ENCODE measurements around the gene RNF157. TPM values are rescaled to one million over a fixed set of nuclear protein-coding genes. Genes with fewer than 3 reads are reported as not detected.

RNF157 gene
- total RNA-seq, 1 donor from 2014 or later: 0.99 TPM

GRCh38 chr17:76134911-76135809 is 105.1 kb downstream of the RNF157 start:
- no peak overlapping the region for H3K27ac Mint-ChIP-seq (ENCODE audit: unreplicated experiment)
- H3K36me3 Mint-ChIP-seq (ENCODE audit: unreplicated experiment): no peaks in the 10 kb centered on the region
- H3K4me3 Mint-ChIP-seq (ENCODE audit: unreplicated experiment): no peak overlapping the region
- peaks cover 4% of the 10 kb centered on the region for H3K4me1 Mint-ChIP-seq (ENCODE audit: unreplicated experiment)
- H3K9me3 Mint-ChIP-seq (ENCODE audit: unreplicated experiment): no peaks in the 10 kb centered on the region
- DNase-seq (ENCODE audit: extremely low spot score, unreplicated experiment): no peak
- peaks cover 28% of the 10 kb centered on the region for H3K27me3 Mint-ChIP-seq (ENCODE audit: unreplicated experiment)
- TF ChIP-seq CTCF (IDR thresholded peaks at IDR 0.05): no peak

GRCh38 chr17:76132574-76133338 is 107.5 kb downstream of the RNF157 start:
- H3K4me3 Mint-ChIP-seq (ENCODE audit: unreplicated experiment): no peak overlapping the region

GRCh38 chr17:76131692-76132573 is 108.4 kb downstream of the RNF157 start:
- TF ChIP-seq CTCF (IDR thresholded peaks at IDR 0.05): no peak
- H3K4me3 Mint-ChIP-seq (ENCODE audit: unreplicated experiment): no peak overlapping the region
- no peaks in the 10 kb centered on the region for H3K9me3 Mint-ChIP-seq (ENCODE audit: unreplicated experiment)
- no peaks in the 10 kb centered on the region for H3K36me3 Mint-ChIP-seq (ENCODE audit: unreplicated experiment)
- peaks cover 4% of the 10 kb centered on the region for H3K4me1 Mint-ChIP-seq (ENCODE audit: unreplicated experiment)
- H3K27ac Mint-ChIP-seq (ENCODE audit: unreplicated experiment): no peak overlapping the region
- DNase-seq (ENCODE audit: extremely low spot score, unreplicated experiment): no peak
- H3K27me3 Mint-ChIP-seq (ENCODE audit: unreplicated experiment): peaks cover 20% of the 10 kb centered on the region

More at GRCh38 chr17:76132574-76133338, 107.5 kb downstream of the RNF157 start:
- no peak for DNase-seq (ENCODE audit: extremely low spot score, unreplicated experiment)
- Mint-ChIP-seq H3K27ac (ENCODE audit: unreplicated experiment) (no peak overlapping the region), H3K9me3 (ENCODE audit: unreplicated experiment) (no peaks in the 10 kb centered on the region), H3K36me3 (ENCODE audit: unreplicated experiment) (no peaks in the 10 kb centered on the region), H3K4me1 (ENCODE audit: unreplicated experiment) (peaks cover 4% of the 10 kb centered on the region), H3K27me3 (ENCODE audit: unreplicated experiment) (peaks cover 20% of the 10 kb centered on the region)
- TF ChIP-seq CTCF (IDR thresholded peaks at IDR 0.05): no peak

GRCh38 chr17:76131051-76131691 is 109.1 kb downstream of the RNF157 start:
- Mint-ChIP-seq H3K36me3 (ENCODE audit: unreplicated experiment) (no peaks in the 10 kb centered on the region), H3K9me3 (ENCODE audit: unreplicated experiment) (no peaks in the 10 kb centered on the region), H3K27ac (ENCODE audit: unreplicated experiment) (no peak overlapping the region), H3K4me1 (ENCODE audit: unreplicated experiment) (peaks cover 4% of the 10 kb centered on the region), H3K27me3 (ENCODE audit: unreplicated experiment) (peaks cover 27% of the 10 kb centered on the region), H3K4me3 (ENCODE audit: unreplicated experiment) (no peak overlapping the region)
- no peak for DNase-seq (ENCODE audit: extremely low spot score, unreplicated experiment)
- no peak for TF ChIP-seq CTCF (IDR thresholded peaks at IDR 0.05)

Data from osteocyte (in vitro differentiated cells).